ENCODE results near the gene RTN4. TPM values are rescaled to one million over a fixed set of nuclear protein-coding genes. Genes with fewer than 3 reads are reported as not detected.

The RTN4 gene
- total and polyA plus RNA-seq, 7 donors, result 168 to 542 (median 289) TPM

DNA sequence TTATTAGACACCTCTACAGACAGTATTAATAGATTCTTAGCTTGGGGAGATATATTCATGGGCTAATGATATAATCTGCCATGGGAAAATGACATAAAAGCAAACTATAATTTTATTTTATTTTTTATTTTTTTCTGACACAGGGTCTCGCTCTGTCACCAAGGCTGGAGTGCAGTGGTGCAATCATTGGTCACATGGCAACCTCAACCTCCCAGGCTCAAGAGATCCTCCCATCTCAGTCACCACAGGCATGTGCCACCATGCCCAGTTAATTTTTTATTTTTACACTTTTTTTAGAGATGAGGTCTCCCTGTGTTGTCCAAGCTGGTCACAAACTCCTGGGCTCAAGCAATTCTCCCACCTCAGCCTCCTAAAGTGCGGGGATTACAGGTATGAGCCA lies 39.3 kb downstream of the RTN4 start:
- DNase-seq (peak in 1 of 2 donors; percentile 25), ATAC-seq (peak; percentile 63 to 71 (median 68))
- peak overlapping the region; percentile 95 for H3K27ac ChIP-seq
- H3K27me3 ChIP-seq (ENCODE audit: insufficient read depth in 3 of 3, low read length in 2 of 3), result no peaks in the 10 kb centered on the region
- no peaks in the 10 kb centered on the region for H3K36me3 ChIP-seq (ENCODE audit: insufficient read depth in 1 of 2, low read depth in 1 of 2)
- WGBS, 3 donors, result 58 to 97% (median 70%) methylated on average over 2 of the region's 2 CpGs
- peaks cover 42% of the 10 kb centered on the region for H3K4me1 ChIP-seq
- peak overlapping the region; percentile 72 for H3K4me3 ChIP-seq
- TF ChIP-seq, protein P1, sequence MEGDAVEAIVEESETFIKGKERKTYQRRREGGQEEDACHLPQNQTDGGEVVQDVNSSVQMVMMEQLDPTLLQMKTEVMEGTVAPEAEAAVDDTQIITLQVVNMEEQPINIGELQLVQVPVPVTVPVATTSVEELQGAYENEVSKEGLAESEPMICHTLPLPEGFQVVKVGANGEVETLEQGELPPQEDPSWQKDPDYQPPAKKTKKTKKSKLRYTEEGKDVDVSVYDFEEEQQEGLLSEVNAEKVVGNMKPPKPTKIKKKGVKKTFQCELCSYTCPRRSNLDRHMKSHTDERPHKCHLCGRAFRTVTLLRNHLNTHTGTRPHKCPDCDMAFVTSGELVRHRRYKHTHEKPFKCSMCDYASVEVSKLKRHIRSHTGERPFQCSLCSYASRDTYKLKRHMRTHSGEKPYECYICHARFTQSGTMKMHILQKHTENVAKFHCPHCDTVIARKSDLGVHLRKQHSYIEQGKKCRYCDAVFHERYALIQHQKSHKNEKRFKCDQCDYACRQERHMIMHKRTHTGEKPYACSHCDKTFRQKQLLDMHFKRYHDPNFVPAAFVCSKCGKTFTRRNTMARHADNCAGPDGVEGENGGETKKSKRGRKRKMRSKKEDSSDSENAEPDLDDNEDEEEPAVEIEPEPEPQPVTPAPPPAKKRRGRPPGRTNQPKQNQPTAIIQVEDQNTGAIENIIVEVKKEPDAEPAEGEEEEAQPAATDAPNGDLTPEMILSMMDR (IDR thresholded peaks at IDR 0.05), result no peak
- no peaks in the 10 kb centered on the region for H3K9me3 ChIP-seq
- intact Hi-C loops (cut with DNase I), result loop anchor here (2.0 to 5.0 kb wide), 2 partner anchors 108 to 354 kb away; no protein-coding TSS in a partner anchor

DNA sequence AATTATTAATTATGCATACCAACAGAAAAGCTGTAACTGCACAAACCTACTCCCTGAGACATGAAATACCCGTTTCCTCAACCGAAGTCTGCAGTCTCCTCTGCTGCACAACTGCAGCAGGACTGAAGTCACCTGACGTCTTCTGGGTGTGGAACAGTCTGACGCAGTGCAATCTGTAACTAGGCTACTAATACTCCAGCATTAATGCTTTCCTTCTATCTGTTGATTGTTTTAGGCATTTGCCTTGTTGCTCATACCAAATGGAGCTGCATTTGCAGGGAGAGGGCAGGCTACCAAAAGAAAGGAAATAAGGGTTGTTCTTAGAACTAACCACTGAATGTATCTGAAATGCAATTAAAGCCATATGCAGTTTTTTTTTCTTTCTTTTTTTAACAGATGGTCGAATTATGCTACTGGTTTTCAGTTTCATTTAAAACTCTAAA lies 40.1 kb downstream of the RTN4 start:
- Histone ChIP-seq H3K27me3 (ENCODE audit: insufficient read depth in 3 of 3, low read length in 2 of 3) (no peaks in the 10 kb centered on the region), H3K27ac (peak overlapping the region; percentile 95), H3K36me3 (ENCODE audit: insufficient read depth in 1 of 2, low read depth in 1 of 2) (no peaks in the 10 kb centered on the region), H3K4me1 (peaks cover 49% of the 10 kb centered on the region), H3K4me3 (peak overlapping the region; percentile 72), H3K9me3 (no peaks in the 10 kb centered on the region)
- peak; percentile 33 to 70 for DNase-seq
- TF ChIP-seq, protein P1 (IDR thresholded peaks at IDR 0.05), result no peak
- ATAC-seq, result peak; percentile 85 to 89 (median 88)
- intact Hi-C loops (cut with DNase I), result loop anchor here (2.0 to 5.0 kb wide), 2 partner anchors 107 to 353 kb away; no protein-coding TSS in a partner anchor
- WGBS, 3 donors, result 0 to 1% (median 1%) methylated on average over 5 of the region's 5 CpGs

DNA sequence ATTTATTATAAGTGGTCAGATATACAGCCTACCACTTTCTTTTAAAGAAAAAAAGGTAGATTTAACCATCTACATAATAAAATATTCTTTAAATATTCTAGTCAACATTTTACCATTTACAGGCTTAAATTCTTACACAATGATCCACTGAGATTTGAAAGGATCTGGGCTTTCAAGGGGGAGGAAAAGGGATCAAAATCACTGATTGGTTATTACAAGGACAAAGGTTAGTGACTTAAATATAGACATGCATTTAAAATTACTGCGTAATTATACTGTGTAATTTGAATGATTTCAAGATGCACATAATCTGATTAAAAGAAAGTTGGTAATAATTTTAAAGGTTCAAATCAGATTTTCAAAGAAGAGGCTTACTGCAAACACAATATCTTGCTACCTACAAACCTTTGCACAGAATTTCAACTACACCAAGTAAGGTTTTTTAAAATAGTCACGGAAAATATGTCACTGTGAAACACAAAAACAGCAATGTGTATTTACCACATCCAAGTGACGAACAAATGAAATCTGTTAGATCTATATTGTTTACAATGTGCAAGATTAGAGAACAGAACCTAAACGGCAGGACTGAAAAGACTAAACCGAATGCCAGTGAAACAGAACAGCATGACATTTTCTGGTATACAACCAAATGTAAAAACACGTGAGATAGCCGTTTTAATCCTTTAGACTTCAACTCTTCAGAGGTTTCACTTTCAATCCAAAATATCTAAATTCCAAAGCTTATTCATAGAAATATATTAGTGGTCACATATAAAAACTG lies 40.8 kb downstream of the RTN4 start:
- no peaks in the 10 kb centered on the region for H3K9me3 ChIP-seq
- TF ChIP-seq, protein P1 (IDR thresholded peaks at IDR 0.05), result no peak
- WGBS, 3 donors, result 6 to 9% (median 6%) methylated on average over 7 of the region's 7 CpGs
- peak overlapping the region; percentile 95 for H3K27ac ChIP-seq
- no peaks in the 10 kb centered on the region for H3K36me3 ChIP-seq (ENCODE audit: insufficient read depth in 1 of 2, low read depth in 1 of 2)
- no peaks in the 10 kb centered on the region for H3K27me3 ChIP-seq (ENCODE audit: insufficient read depth in 3 of 3, low read length in 2 of 3)
- intact Hi-C loops (cut with DNase I), result loop anchor here (2.0 to 5.0 kb wide), 3 partner anchors 37 to 352 kb away; no protein-coding TSS in a partner anchor
- ATAC-seq, result peak in 2 of 4 donors; percentile 16 to 37
- no peak for DNase-seq
- peak overlapping the region; percentile 72 for H3K4me3 ChIP-seq
- H3K4me1 ChIP-seq, result peaks cover 48% of the 10 kb centered on the region

DNA sequence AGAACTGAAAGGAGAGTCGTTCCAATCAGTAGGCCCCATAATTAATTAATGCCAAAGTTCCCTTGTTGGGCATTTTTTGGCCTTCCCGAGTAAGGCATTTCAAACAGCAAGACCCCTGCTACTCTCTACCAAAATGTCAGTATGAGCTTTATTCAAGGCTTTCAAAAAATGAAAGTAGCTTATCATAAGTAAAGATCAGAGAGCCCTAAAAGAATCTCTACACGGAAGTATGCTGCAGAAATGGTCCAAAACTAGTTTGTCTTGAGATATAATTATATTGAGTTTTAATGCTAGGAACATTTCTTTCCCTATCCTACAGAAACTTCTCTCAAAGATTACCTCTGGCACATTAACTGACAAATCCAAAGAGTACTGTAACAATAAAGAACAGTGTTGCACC lies 43.9 kb downstream of the RTN4 start:
- intact Hi-C loops (cut with DNase I), result loop anchor here in 1 of 2 donors (2.0 to 5.0 kb wide), 2 partner anchors 26 to 34 kb away; no protein-coding TSS in a partner anchor
- H3K9me3 ChIP-seq, result no peaks in the 10 kb centered on the region
- no peaks in the 10 kb centered on the region for H3K27me3 ChIP-seq (ENCODE audit: insufficient read depth in 3 of 3, low read length in 2 of 3)
- TF ChIP-seq, protein P1 (IDR thresholded peaks at IDR 0.05), result no peak
- H3K4me3 ChIP-seq, result peak overlapping the region; percentile 72
- no peak for DNase-seq
- peaks cover 40% of the 10 kb centered on the region for H3K4me1 ChIP-seq
- H3K36me3 ChIP-seq (ENCODE audit: insufficient read depth in 1 of 2, low read depth in 1 of 2), result no peaks in the 10 kb centered on the region
- no peak for ATAC-seq
- WGBS, 3 donors, result 27 to 39% (median 30%) methylated on average over 3 of the region's 3 CpGs
- H3K27ac ChIP-seq, result peak overlapping the region; percentile 95
